MCF 10A (cell line): Measurements from ENCODE around the gene ZPBP. TPM values are rescaled to one million over a fixed set of nuclear protein-coding genes. Genes with fewer than 3 reads are reported as not detected.

Experiments used
- BruUV-seq: library from RNA; stranded (reverse); fragments of 400-500 nt; replicated peaks from 2 replicates; lab custom pipeline; 2021; lab: Mats Ljungman, UMichigan
- CTCF ChIA-PET: fragments of 300-600 bp; sonication (Branson Sonifier 250); formaldehyde crosslinking; extraction: SDS; loops from one replicate; lab custom pipeline; 2021; ENCODE audit warnings: antibody characterized with exemption, inconsistent platforms; lab: Yijun Ruan, JAX
- POLR2A ChIA-PET: fragments of 300-600, 350-650 bp; sonication (Branson Sonifier 250); formaldehyde crosslinking; extraction: SDS; loops from one replicate; lab custom pipeline; 2020; ENCODE audit warnings: antibody characterized with exemption, inconsistent platforms; lab: Yijun Ruan, JAX
- DNase-seq: peaks from one replicate; pipeline ENCODE4 v3.0.0-alpha.2; 2018; ENCODE audit not compliant: unreplicated experiment
- H3K27ac Mint-ChIP-seq: one replicate; pipeline ENCODE4 v1.8.0; 2022; ENCODE audit warnings: mild to moderate bottlenecking, low read depth, mixed read lengths; ENCODE audit not compliant: unreplicated experiment
- H3K27me3 Mint-ChIP-seq: one replicate; pipeline ENCODE4 v1.8.0; 2022; ENCODE audit warnings: mixed read lengths; ENCODE audit not compliant: insufficient read depth, unreplicated experiment
- H3K36me3 Mint-ChIP-seq: one replicate; pipeline ENCODE4 v1.8.0; 2022; ENCODE audit warnings: mild to moderate bottlenecking, moderate library complexity, mixed read lengths; ENCODE audit not compliant: insufficient read depth, unreplicated experiment
- H3K4me1 Mint-ChIP-seq: one replicate; pipeline ENCODE4 v1.8.0; 2022; ENCODE audit warnings: mixed read lengths; ENCODE audit not compliant: insufficient read depth, unreplicated experiment
- H3K4me3 Mint-ChIP-seq: one replicate; pipeline ENCODE4 v1.8.0; 2022; ENCODE audit warnings: mild to moderate bottlenecking, moderate library complexity, mixed read lengths; ENCODE audit not compliant: unreplicated experiment
- H3K9me3 Mint-ChIP-seq: one replicate; pipeline ENCODE4 v1.8.0; 2022; ENCODE audit warnings: mixed read lengths; ENCODE audit not compliant: unreplicated experiment
- CTCF ChIP-seq: fragments of 200-600 bp; IDR thresholded peaks from one replicate; pipeline ENCODE4 v1.8.0; 2022; ENCODE audit warnings: antibody characterized with exemption, mild to moderate bottlenecking; ENCODE audit not compliant: unreplicated experiment
- intact Hi-C: fragments of 100-400 bp; cut with micrococcal nuclease; formaldehyde crosslinking; loops from 2 replicates; pipeline ENCODE4 v1.14.1; 2022
- total RNA-seq: library from RNA; stranded (reverse); gene quantifications from 2 replicates; pipeline ENCODE4 v1.2.3, GENCODE V29; 2022

ZPBP gene
- total RNA-seq, 1 experiment from 2014 or later: not detected

DNA sequence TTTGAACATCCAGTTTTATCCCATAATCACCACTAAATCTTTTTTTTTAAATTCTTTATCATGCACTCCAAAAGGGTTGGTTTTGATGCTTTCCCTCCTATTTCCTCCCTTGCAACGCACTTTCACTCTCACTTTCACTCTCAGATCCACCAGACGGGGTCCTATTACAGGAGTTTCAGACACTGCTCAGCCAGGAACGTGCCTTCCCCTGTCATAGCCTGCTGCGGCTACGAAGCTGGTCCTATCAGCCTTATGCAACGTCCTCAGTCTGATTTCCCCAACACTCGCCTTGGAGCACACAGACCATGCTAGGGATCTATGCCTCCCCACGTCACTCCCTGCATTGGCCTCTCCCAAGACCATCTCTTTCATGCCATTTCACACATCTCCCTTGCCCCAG is 23.4 kb downstream of the ZPBP start:
- Mint-ChIP-seq H3K9me3 (peaks cover 16% of the 10 kb centered on the region), H3K36me3 (no peaks in the 10 kb centered on the region), H3K27ac (peak overlapping the region; percentile 3), H3K4me1 (peaks cover 13% of the 10 kb centered on the region), H3K4me3 (peak overlapping the region; percentile 60), H3K27me3 (peaks cover 20% of the 10 kb centered on the region)
- intact Hi-C loops: no loop called here
- no peak for TF ChIP-seq CTCF
- ChIA-PET POLR2A (no interaction called here), CTCF (interaction anchor here (0.7 kb wide), 1 partner anchor 13 kb away, joined by 3 read pairs; no protein-coding TSS in a partner anchor)
- no TSS peak for BruUV-seq
- peak; percentile 30 for DNase-seq

GRCh38 chr7:50068850-50069551 is 24.0 kb downstream of the ZPBP start:
- peaks cover 14% of the 10 kb centered on the region for H3K27me3 Mint-ChIP-seq
- BruUV-seq: no TSS peak
- ChIA-PET CTCF (interaction anchor here (0.7 to 0.9 kb wide), 6 partner anchors 9 to 326 kb away, joined by 3 read pairs; no protein-coding TSS in a partner anchor), POLR2A (no interaction called here)
- peaks cover 13% of the 10 kb centered on the region for H3K4me1 Mint-ChIP-seq
- no peaks in the 10 kb centered on the region for H3K36me3 Mint-ChIP-seq
- peaks cover 14% of the 10 kb centered on the region for H3K9me3 Mint-ChIP-seq
- H3K4me3 Mint-ChIP-seq: peak overlapping the region; percentile 60
- peak overlapping the region; percentile 3 for H3K27ac Mint-ChIP-seq
- DNase-seq: peak; percentile 61
- no peak for TF ChIP-seq CTCF
- intact Hi-C loops: no loop called here

DNA sequence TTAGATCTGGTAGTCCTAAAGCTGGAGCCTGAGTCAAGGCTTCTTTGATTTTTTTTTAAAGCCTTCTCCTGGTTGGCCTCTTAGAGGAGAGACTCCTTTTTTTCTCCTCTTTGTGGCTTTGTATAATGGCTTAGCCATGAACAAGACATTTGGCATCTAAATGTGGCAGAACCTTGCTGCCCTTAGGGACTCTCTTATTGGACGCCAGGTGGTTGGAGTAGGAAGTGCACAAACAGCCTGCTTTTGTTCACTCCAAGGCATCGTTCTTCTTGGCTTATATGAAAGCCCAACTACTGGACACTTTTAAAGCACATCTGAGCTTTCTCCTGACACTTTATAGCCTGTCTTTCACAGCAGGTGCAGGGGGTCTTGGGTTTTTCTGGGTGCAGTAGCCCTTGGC is 25.0 kb downstream of the ZPBP start:
- peak; percentile 35 for DNase-seq
- Mint-ChIP-seq H3K27ac (no peak overlapping the region), H3K27me3 (peaks cover 5% of the 10 kb centered on the region), H3K4me1 (peaks cover 13% of the 10 kb centered on the region), H3K4me3 (peak overlapping the region; percentile 60), H3K36me3 (no peaks in the 10 kb centered on the region), H3K9me3 (peaks cover 10% of the 10 kb centered on the region)
- CTCF ChIA-PET: interaction anchor here (0.6 to 1.6 kb wide), 8 partner anchors 8 to 1154 kb away, joined by 3 to 7 read pairs (median 3); no protein-coding TSS in a partner anchor
- POLR2A ChIA-PET: no interaction called here
- TF ChIP-seq CTCF: peak; percentile 32
- intact Hi-C loops: no loop called here
- no TSS peak for BruUV-seq

GRCh38 chr7:50062951-50063350 is 30.1 kb downstream of the ZPBP start:
- no peaks in the 10 kb centered on the region for H3K4me1 Mint-ChIP-seq
- ChIA-PET POLR2A (no interaction called here), CTCF (interaction anchor here (1.1 kb wide), 1 partner anchor 19 kb away, joined by 3 read pairs; no protein-coding TSS in a partner anchor)
- H3K27me3 Mint-ChIP-seq: peaks cover 44% of the 10 kb centered on the region
- no TSS peak for BruUV-seq
- intact Hi-C loops: no loop called here
- no peak overlapping the region for H3K4me3 Mint-ChIP-seq
- TF ChIP-seq CTCF: no peak
- DNase-seq: no peak
- no peak overlapping the region for H3K27ac Mint-ChIP-seq
- H3K36me3 Mint-ChIP-seq: no peaks in the 10 kb centered on the region
- H3K9me3 Mint-ChIP-seq: peaks cover 7% of the 10 kb centered on the region
